ENCODE results near the gene ALDH3B2.

DNA sequence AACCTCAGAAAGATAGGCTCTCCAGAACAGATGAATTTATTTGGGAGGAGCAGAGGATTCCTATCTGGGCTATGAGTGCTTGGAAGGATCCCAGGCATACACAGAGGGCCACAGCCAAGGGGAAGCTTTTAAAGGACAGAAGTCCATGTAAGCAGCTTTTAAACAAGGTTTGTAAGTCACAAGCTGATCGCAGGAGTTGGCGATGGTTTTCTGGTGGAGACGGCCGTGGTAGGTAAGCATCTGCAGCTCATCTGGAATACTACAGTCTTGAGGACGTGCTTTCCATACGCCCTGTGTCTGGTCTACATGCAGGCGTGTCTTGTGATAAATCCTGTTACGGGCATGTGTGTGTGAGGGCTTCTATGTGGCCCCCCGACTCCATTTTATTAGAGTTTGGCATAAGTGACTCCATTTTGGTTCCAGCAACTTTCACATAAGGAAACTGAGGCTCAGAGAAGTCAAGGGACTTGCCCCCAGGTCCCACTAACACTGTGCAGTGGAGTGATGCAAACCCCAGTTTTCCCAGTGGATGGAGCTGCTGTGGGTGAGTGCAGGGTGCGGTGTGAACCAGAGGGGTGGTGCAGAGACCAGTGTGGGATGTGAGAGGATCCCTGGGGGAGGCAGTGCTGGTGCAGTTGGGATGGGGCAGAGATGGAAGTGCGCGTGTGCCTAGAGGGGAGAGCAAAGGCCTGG lies 12.1 kb downstream of the ALDH3B2 start:
- TF ChIP-seq CTCF (IDR thresholded peaks at IDR 0.05) = no peak
- TF ChIP-seq ZFX (IDR thresholded peaks at IDR 0.05; ENCODE audit: borderline replicate concordance) = no peak
